HepG2 (cell line): ENCODE measurements around the gene TLR5. TPM values are rescaled to one million over a fixed set of nuclear protein-coding genes. Genes with fewer than 3 reads are reported as not detected.

Experiments
- CEBPZ ChIP-seq: IDR thresholded peaks from 2 replicates; pipeline ENCODE4 v1.6.1; 2012; ENCODE audit warnings: low read length, improper control_type of control experiment
- FIP1L1 ChIP-seq: fragments of 200-400 bp; formaldehyde crosslinking; IDR thresholded peaks from 2 replicates; pipeline ENCODE4 v1.6.1; 2018; ENCODE audit warnings: low read depth, mild to moderate bottlenecking, low read length, moderate library complexity, borderline replicate concordance; ENCODE audit not compliant: insufficient read depth
- FOXO4 ChIP-seq: sonication (generic); formaldehyde crosslinking; conservative IDR thresholded peaks from 2 replicates; pipeline ENCODE4 v1.8.1; 2023; ENCODE audit warnings: missing genetic modification reagents
- HMGA1 ChIP-seq: sonication (generic); formaldehyde crosslinking; conservative IDR thresholded peaks from 2 replicates; pipeline ENCODE4 v1.4.0; 2020; ENCODE audit warnings: missing genetic modification reagents
- ISL2 ChIP-seq: sonication (generic); formaldehyde crosslinking; IDR thresholded peaks from 2 replicates; pipeline ENCODE4 v1.5.0; 2020; ENCODE audit warnings: missing genetic modification reagents
- KDM3A ChIP-seq: IDR thresholded peaks from 2 replicates; pipeline ENCODE4 v1.6.1; 2018; ENCODE audit warnings: low read depth, missing compliant biosample characterization
- KDM5B ChIP-seq: sonication (generic); formaldehyde crosslinking; IDR thresholded peaks from 2 replicates; pipeline ENCODE4 v1.4.0; 2020; ENCODE audit warnings: missing genetic modification reagents, mild to moderate bottlenecking, borderline replicate concordance
- KLF6 ChIP-seq: IDR thresholded peaks from 2 replicates; pipeline ENCODE4 v1.8.0; 2016; ENCODE audit warnings: missing biosample characterization, missing genetic modification reagents
- NR2F1 ChIP-seq, 2 experiments: fragments of 450-650 bp in 1 of 2; formaldehyde crosslinking in 1 of 2; IDR thresholded peaks; 2 replicates each; pipeline versions ENCODE4 v1.5.0 to v1.6.1; 2016 to 2020; ENCODE audit warnings: mild to moderate bottlenecking in 1 of 2, missing compliant biosample characterization in 1 of 2, missing genetic modification reagents in 1 of 2, moderate library complexity in 1 of 2
- TRIM24 ChIP-seq: sonication (generic); formaldehyde crosslinking; IDR thresholded peaks from 2 replicates; pipeline ENCODE4 v1.8.0; 2022; ENCODE audit warnings: mild to moderate bottlenecking, missing genetic modification reagents
- U2AF1 ChIP-seq: fragments of 200-400 bp; formaldehyde crosslinking; optimal IDR thresholded peaks from 2 replicates; pipeline ENCODE3; 2017; ENCODE audit warnings: mild to moderate bottlenecking, low read depth, low read length
- ZBTB49 ChIP-seq: sonication (generic); formaldehyde crosslinking; IDR thresholded peaks from 2 replicates; pipeline ENCODE4 v1.4.0; 2020; ENCODE audit warnings: missing genetic modification reagents, borderline replicate concordance
- ZFP90 ChIP-seq: sonication (generic); formaldehyde crosslinking; IDR thresholded peaks from 2 replicates; pipeline ENCODE4 v1.8.0; 2022; ENCODE audit warnings: missing genetic modification reagents, mild to moderate bottlenecking, inconsistent platforms, borderline replicate concordance
- ZNF136 ChIP-seq: sonication (generic); formaldehyde crosslinking; IDR thresholded peaks from 2 replicates; pipeline ENCODE4 v1.8.1; 2022; ENCODE audit warnings: low read depth, mild to moderate bottlenecking, moderate library complexity, missing genetic modification reagents
- ZNF317 ChIP-seq: sonication (generic); formaldehyde crosslinking; IDR thresholded peaks from 2 replicates; pipeline ENCODE4 v1.5.0; 2020; ENCODE audit warnings: mild to moderate bottlenecking, missing genetic modification reagents
- ZNF543 ChIP-seq: sonication (generic); formaldehyde crosslinking; IDR thresholded peaks from 2 replicates; pipeline ENCODE4 v1.4.0; 2020; ENCODE audit warnings: mild to moderate bottlenecking, missing genetic modification reagents
- ZNF558 ChIP-seq: sonication (generic); formaldehyde crosslinking; IDR thresholded peaks from 2 replicates; pipeline ENCODE4 v1.9.0; 2022; ENCODE audit warnings: mild to moderate bottlenecking, missing genetic modification reagents, borderline replicate concordance
- ZNF615 ChIP-seq: sonication (generic); formaldehyde crosslinking; IDR thresholded peaks from 2 replicates; pipeline ENCODE4 v1.5.0; 2020; ENCODE audit warnings: mild to moderate bottlenecking, missing genetic modification reagents, borderline replicate concordance
- ZNF619 ChIP-seq: sonication (generic); formaldehyde crosslinking; IDR thresholded peaks from 2 replicates; pipeline ENCODE4 v1.4.0; 2020; ENCODE audit warnings: mild to moderate bottlenecking, missing genetic modification reagents
- polyA plus RNA-seq, 8 experiments: library from polyadenylated mRNA; depleted of rRNA in 3 of 8; stranded (reverse) in 7 of 8; unstranded in 1 of 8; fragments of >200 nt; fragmentation: Illumina TruSeq in 4 of 8; extraction: Trizol in 4 of 8; gene quantifications; 2 replicates each; pipeline versions ENCODE4 v1.2.1 to v1.2.3, GENCODE V29; 2011 to 2016; ENCODE audit warnings: low read depth in 4 of 8, missing spikeins in 1 of 8, mixed read lengths in 1 of 8; ENCODE audit not compliant: insufficient read depth in 1 of 8
- total RNA-seq, 5 experiments: library from RNA; depleted of rRNA; stranded (reverse); fragments of >200 nt; fragmentation: Illumina TruSeq; extraction: Trizol; gene quantifications; 2 replicates each; pipeline ENCODE4 v1.2.3, GENCODE V29; 2016; ENCODE audit warnings: low read depth in 1 of 5
- TF ChIP-seq, protein P1 (sequence below): sonication (generic); formaldehyde crosslinking; IDR thresholded peaks from 2 replicates; pipeline ENCODE4 v1.4.0; 2020; ENCODE audit warnings: mild to moderate bottlenecking, missing genetic modification reagents, borderline replicate concordance
- TF ChIP-seq, protein P2 (sequence below): sonication (generic); formaldehyde crosslinking; IDR thresholded peaks from 2 replicates; pipeline ENCODE4 v1.4.0; 2020; ENCODE audit warnings: missing genetic modification reagents

TLR5 gene
- total and polyA plus RNA-seq, 2 of the 13 experiments (the other 11 are each of a cell fraction or from before 2014, with no cell fraction given), result not detected

GRCh38 chr1:223109581-223110026 is 33.4 kb downstream of the TLR5 start (continued):
- TF ChIP-seq FOXO4 (CRISPR knock-in tag), result no peak
- TF ChIP-seq KDM5B (CRISPR knock-in tag), result no peak
- TF ChIP-seq KLF6 (CRISPR knock-in tag), result no peak
- TF ChIP-seq ZFP90 (CRISPR knock-in tag), result no peak
- no peak for TF ChIP-seq ZNF317 (CRISPR knock-in tag)
- no peak for TF ChIP-seq ZNF615 (CRISPR knock-in tag)
- no peak for TF ChIP-seq FIP1L1
- TF ChIP-seq ZNF543 (CRISPR knock-in tag), result no peak
- TF ChIP-seq, protein P1, sequence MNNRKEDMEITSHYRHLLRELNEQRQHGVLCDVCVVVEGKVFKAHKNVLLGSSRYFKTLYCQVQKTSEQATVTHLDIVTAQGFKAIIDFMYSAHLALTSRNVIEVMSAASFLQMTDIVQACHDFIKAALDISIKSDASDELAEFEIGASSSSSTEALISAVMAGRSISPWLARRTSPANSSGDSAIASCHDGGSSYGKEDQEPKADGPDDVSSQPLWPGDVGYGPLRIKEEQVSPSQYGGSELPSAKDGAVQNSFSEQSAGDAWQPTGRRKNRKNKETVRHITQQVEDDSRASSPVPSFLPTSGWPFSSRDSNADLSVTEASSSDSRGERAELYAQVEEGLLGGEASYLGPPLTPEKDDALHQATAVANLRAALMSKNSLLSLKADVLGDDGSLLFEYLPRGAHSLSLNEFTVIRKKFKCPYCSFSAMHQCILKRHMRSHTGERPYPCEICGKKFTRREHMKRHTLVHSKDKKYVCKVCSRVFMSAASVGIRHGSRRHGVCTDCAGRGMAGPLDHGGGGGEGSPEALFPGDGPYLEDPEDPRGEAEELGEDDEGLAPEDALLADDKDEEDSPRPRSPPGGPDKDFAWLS (CRISPR knock-in tag), result no peak
- TF ChIP-seq TRIM24 (CRISPR knock-in tag), result peak; percentile 57; the same call in 1 of the 2 replicates
- no peak for TF ChIP-seq KDM3A (CRISPR knock-in tag)
- TF ChIP-seq ZNF558 (CRISPR knock-in tag), result no peak
- no peak for TF ChIP-seq ISL2 (CRISPR knock-in tag)
- TF ChIP-seq ZNF619 (CRISPR knock-in tag), result no peak
- TF ChIP-seq ZNF136 (CRISPR knock-in tag), result no peak
- no peak for TF ChIP-seq ZBTB49 (CRISPR knock-in tag)
- TF ChIP-seq, protein P2, sequence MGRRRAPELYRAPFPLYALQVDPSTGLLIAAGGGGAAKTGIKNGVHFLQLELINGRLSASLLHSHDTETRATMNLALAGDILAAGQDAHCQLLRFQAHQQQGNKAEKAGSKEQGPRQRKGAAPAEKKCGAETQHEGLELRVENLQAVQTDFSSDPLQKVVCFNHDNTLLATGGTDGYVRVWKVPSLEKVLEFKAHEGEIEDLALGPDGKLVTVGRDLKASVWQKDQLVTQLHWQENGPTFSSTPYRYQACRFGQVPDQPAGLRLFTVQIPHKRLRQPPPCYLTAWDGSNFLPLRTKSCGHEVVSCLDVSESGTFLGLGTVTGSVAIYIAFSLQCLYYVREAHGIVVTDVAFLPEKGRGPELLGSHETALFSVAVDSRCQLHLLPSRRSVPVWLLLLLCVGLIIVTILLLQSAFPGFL (CRISPR knock-in tag), result no peak
- TF ChIP-seq CEBPZ, result no peak
- no peak for TF ChIP-seq U2AF1
- TF ChIP-seq HMGA1, result no peak
- TF ChIP-seq NR2F1 (CRISPR knock-in tag; IDR thresholded peaks at IDR 0.05), result peak; percentile 46 to 69; a peak in 3 of 4 replicates
